ENCODE results near the gene PLAGL1. TPM values are rescaled to one million over a fixed set of nuclear protein-coding genes. Genes with fewer than 3 reads are reported as not detected.

The PLAGL1 gene
- total RNA-seq, 1 donor from 2014 or later: 103 TPM

DNA sequence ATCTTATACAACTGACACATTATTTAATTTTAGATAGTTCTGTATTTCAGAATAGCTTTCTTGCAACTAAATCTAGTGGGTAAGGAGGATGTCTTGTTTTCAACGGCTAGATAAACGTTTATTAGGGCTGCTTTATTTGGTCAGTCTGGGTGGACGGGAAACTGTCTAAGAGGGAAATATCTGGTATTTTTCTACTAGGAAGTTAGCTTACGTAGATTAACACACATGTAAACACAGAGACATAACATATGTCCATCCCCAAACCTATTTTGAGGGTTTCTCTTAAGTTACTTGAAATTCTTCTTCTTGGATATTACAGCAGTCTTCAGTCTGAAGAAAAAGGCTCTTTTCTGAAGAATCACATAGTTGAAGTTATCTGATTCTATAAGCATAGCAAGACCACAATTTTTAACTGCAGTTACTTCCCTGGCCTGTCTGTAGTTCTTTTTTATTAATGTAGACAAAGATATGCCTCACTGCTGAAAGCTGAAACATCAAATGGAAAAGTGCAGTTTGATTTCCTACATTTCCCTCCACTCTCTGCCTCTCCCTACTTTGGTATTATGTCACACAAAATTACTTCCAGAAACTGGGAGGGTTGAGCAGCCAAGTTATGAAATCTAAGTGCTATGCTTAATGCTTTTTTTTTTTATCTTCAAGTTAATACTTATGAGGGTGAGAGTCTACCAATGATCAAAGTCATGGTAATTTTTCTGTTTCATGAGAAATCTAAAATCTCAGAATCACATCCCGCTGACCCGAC lies 37.4 kb downstream of the PLAGL1 start:
- H3K9me3 Mint-ChIP-seq (ENCODE audit: unreplicated experiment): peaks cover 3% of the 10 kb centered on the region
- H3K4me3 Mint-ChIP-seq (ENCODE audit: unreplicated experiment): no peak overlapping the region
- no peak for DNase-seq (ENCODE audit: extremely low spot score, unreplicated experiment)
- H3K27me3 Mint-ChIP-seq (ENCODE audit: unreplicated experiment): no peaks in the 10 kb centered on the region
- peaks cover 43% of the 10 kb centered on the region for H3K4me1 Mint-ChIP-seq (ENCODE audit: unreplicated experiment)
- TF ChIP-seq, protein P1, sequence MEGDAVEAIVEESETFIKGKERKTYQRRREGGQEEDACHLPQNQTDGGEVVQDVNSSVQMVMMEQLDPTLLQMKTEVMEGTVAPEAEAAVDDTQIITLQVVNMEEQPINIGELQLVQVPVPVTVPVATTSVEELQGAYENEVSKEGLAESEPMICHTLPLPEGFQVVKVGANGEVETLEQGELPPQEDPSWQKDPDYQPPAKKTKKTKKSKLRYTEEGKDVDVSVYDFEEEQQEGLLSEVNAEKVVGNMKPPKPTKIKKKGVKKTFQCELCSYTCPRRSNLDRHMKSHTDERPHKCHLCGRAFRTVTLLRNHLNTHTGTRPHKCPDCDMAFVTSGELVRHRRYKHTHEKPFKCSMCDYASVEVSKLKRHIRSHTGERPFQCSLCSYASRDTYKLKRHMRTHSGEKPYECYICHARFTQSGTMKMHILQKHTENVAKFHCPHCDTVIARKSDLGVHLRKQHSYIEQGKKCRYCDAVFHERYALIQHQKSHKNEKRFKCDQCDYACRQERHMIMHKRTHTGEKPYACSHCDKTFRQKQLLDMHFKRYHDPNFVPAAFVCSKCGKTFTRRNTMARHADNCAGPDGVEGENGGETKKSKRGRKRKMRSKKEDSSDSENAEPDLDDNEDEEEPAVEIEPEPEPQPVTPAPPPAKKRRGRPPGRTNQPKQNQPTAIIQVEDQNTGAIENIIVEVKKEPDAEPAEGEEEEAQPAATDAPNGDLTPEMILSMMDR (IDR thresholded peaks at IDR 0.05): no peak
- H3K27ac Mint-ChIP-seq (ENCODE audit: unreplicated experiment): no peak overlapping the region
- peaks cover 4% of the 10 kb centered on the region for H3K36me3 Mint-ChIP-seq (ENCODE audit: unreplicated experiment)

DNA sequence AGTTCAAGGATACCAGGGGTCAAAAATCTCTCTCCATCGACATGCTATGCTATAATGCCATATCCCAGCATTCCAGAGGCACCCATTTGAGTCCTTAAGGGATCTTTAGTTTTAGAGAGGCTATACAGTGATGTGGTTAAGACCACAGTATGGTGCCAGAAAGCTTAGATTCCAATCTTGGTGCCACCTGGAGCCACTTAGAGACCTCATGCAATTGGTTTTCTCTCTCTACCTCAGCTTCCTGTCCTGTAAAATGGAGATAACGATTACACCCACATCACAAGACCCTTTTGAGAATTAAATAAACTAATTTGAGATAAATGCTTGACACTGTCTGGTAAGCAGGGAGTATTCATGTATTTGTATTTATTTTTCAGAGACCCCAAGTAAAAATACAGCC lies 39.0 kb downstream of the PLAGL1 start:
- Mint-ChIP-seq H3K36me3 (ENCODE audit: unreplicated experiment) (peaks cover 8% of the 10 kb centered on the region), H3K27me3 (ENCODE audit: unreplicated experiment) (no peaks in the 10 kb centered on the region), H3K4me1 (ENCODE audit: unreplicated experiment) (peaks cover 45% of the 10 kb centered on the region), H3K9me3 (ENCODE audit: unreplicated experiment) (no peaks in the 10 kb centered on the region), H3K27ac (ENCODE audit: unreplicated experiment) (no peak overlapping the region), H3K4me3 (ENCODE audit: unreplicated experiment) (no peak overlapping the region)
- no peak for DNase-seq (ENCODE audit: extremely low spot score, unreplicated experiment)
- TF ChIP-seq, protein P1 (IDR thresholded peaks at IDR 0.05): no peak

DNA sequence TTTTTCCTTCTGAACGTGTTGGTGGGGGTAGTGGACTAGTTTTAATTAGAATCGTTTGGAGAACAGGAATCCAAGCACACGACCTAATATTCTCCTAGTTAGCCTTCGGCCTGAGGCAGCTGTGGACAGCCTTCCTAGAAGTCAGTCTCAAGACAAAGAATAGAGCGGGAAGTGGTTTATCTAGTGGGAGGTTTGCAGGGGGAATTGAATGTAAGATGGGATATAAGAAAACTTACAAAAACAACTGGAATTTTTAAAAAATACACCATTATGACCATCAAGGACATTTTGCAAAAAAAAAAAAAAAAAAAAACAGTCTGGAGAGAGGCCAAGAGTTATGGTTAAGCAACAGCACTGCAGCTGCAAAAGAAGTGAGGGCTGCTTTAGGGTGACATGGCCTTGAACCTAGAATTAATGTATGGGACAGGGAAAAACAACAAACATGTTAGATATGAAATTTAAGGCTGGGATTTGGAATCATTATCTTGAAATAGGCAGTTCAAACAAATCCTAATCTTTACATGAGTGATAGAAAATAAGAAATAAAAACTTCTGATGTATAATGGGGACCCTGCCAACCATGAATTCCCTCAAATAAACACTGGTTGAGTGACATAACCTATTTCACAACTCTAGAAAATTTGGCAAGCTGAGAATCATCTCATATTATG lies 40.2 kb downstream of the PLAGL1 start:
- peak overlapping the region; percentile 16 for H3K27ac Mint-ChIP-seq (ENCODE audit: unreplicated experiment)
- DNase-seq (ENCODE audit: extremely low spot score, unreplicated experiment): no peak
- peaks cover 35% of the 10 kb centered on the region for H3K4me1 Mint-ChIP-seq (ENCODE audit: unreplicated experiment)
- no peaks in the 10 kb centered on the region for H3K9me3 Mint-ChIP-seq (ENCODE audit: unreplicated experiment)
- no peak overlapping the region for H3K4me3 Mint-ChIP-seq (ENCODE audit: unreplicated experiment)
- H3K36me3 Mint-ChIP-seq (ENCODE audit: unreplicated experiment): peaks cover 16% of the 10 kb centered on the region
- no peaks in the 10 kb centered on the region for H3K27me3 Mint-ChIP-seq (ENCODE audit: unreplicated experiment)
- TF ChIP-seq, protein P1 (IDR thresholded peaks at IDR 0.05): no peak

DNA sequence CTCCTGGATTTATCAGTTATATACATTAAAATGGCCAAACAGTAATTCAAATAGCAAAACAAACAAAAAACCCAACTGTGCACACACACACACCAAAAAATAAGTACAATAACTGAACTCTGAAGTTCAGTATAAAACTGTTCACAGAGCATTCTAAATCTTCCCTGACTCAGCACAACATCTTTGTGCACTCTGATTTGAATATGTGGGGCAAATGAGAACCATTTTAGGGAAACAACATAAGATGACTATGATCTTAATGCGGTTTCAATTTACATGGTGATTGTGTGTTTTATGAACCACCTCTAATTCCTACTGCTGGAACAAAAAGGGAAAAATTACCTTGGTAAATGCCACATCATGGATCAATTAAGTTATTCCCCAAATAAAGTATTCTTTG lies 41.7 kb downstream of the PLAGL1 start:
- TF ChIP-seq, protein P1 (IDR thresholded peaks at IDR 0.05): no peak
- H3K27ac Mint-ChIP-seq (ENCODE audit: unreplicated experiment): no peak overlapping the region
- no peaks in the 10 kb centered on the region for H3K9me3 Mint-ChIP-seq (ENCODE audit: unreplicated experiment)
- H3K36me3 Mint-ChIP-seq (ENCODE audit: unreplicated experiment): peaks cover 25% of the 10 kb centered on the region
- H3K4me1 Mint-ChIP-seq (ENCODE audit: unreplicated experiment): peaks cover 35% of the 10 kb centered on the region
- DNase-seq (ENCODE audit: extremely low spot score, unreplicated experiment): no peak
- H3K4me3 Mint-ChIP-seq (ENCODE audit: unreplicated experiment): no peak overlapping the region
- peaks cover 3% of the 10 kb centered on the region for H3K27me3 Mint-ChIP-seq (ENCODE audit: unreplicated experiment)

DNA sequence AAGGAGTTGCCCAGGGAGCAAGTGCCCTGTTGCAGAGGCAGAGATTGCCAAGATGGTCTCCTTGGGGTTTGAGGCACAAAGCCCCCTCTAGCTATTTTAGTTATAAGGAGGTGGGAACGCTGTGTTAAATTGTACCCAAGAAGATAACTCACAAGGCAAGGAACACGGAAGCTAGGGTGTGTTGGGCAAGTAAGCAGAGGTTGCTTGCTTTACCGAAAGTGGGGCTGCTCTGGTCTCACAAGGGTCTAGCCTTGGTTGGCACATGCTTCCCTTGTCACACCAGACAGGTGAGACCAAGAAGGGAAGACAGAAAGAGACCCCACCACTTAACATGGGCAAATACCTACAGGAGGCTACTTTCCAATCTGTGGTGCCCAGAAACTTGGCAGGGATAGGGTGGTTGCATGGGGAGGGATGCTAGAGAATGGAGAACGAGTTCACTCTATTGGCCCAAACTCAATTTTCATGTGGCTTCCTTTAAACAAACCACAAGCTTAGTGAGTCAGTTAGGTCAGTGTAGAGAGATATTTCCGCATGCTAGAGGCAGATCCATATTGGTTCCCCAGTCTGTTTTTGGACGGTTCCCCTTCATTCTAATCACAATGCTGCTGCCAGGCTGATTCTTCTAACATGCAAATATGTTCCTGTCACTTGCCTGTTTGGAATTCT lies 42.4 kb downstream of the PLAGL1 start:
- Mint-ChIP-seq H3K36me3 (ENCODE audit: unreplicated experiment) (peaks cover 25% of the 10 kb centered on the region), H3K27me3 (ENCODE audit: unreplicated experiment) (peaks cover 3% of the 10 kb centered on the region), H3K9me3 (ENCODE audit: unreplicated experiment) (no peaks in the 10 kb centered on the region), H3K4me1 (ENCODE audit: unreplicated experiment) (peaks cover 28% of the 10 kb centered on the region), H3K27ac (ENCODE audit: unreplicated experiment) (no peak overlapping the region), H3K4me3 (ENCODE audit: unreplicated experiment) (no peak overlapping the region)
- TF ChIP-seq, protein P1 (IDR thresholded peaks at IDR 0.05): no peak
- DNase-seq (ENCODE audit: extremely low spot score, unreplicated experiment): no peak
